Loucy (cell line): Measurements from ENCODE around the gene SGMS2.

ENCODE experiments used
- H2AFZ ChIP-seq: fragments of 200-600 bp; sonication (generic); 2 replicates; pipeline ENCODE4 v1.6.0; 2016; ENCODE audit warnings: antibody characterized with exemption, mild to moderate bottlenecking, low read length, moderate library complexity
- H3F3A ChIP-seq: fragments of 200-600 bp; 2 replicates; pipeline ENCODE4 v1.6.0; 2016; ENCODE audit warnings: antibody characterized with exemption, low read depth, mild to moderate bottlenecking
- H3K27me3 ChIP-seq: fragments of 200-600 bp; sonication (generic); 2 replicates; pipeline ENCODE4 v1.6.1; 2014; ENCODE audit warnings: low read length, mild to moderate bottlenecking; ENCODE audit not compliant: insufficient read depth, poor library complexity, severe bottlenecking
- H3K36me3 ChIP-seq: fragments of 200-600 bp; sonication (generic); 2 replicates; pipeline ENCODE4 v1.6.1; 2016; ENCODE audit warnings: low read length; ENCODE audit not compliant: insufficient read depth
- H3K4me1 ChIP-seq: fragments of 200-600 bp; sonication (generic); 2 replicates; pipeline ENCODE4 v1.5.1; 2014; ENCODE audit warnings: low read length, mild to moderate bottlenecking; ENCODE audit not compliant: insufficient read depth, poor library complexity, severe bottlenecking
- H3K4me2 ChIP-seq: fragments of 200-600 bp; sonication (generic); 2 replicates; pipeline ENCODE4 v1.6.0; 2014; ENCODE audit warnings: antibody characterized with exemption, low read length, low read depth, mild to moderate bottlenecking; ENCODE audit not compliant: poor library complexity, severe bottlenecking
- H3K4me3 ChIP-seq: fragments of 200-600 bp; sonication (generic); 2 replicates; pipeline ENCODE4 v1.5.1; 2014; ENCODE audit warnings: low read length, mild to moderate bottlenecking, mixed read lengths; ENCODE audit not compliant: poor library complexity, severe bottlenecking
- H3K79me2 ChIP-seq: fragments of 200-600 bp; sonication (generic); 2 replicates; pipeline ENCODE4 v1.6.1; 2014; ENCODE audit warnings: low read length; ENCODE audit not compliant: insufficient read depth
- H3K9ac ChIP-seq: fragments of 200-600 bp; sonication (generic); 2 replicates; pipeline ENCODE4 v1.6.0; 2014; ENCODE audit warnings: mild to moderate bottlenecking, low read depth, low read length, moderate library complexity; ENCODE audit not compliant: poor library complexity, severe bottlenecking
- H3K9me2 ChIP-seq: fragments of 200-600 bp; sonication (generic); replicated peaks from 2 replicates; pipeline ENCODE4 v1.6.1; 2016; ENCODE audit warnings: low read depth, low read length, mixed read lengths
- H3K9me3 ChIP-seq: fragments of 200-600 bp; sonication (generic); 2 replicates; pipeline ENCODE4 v1.6.1; 2014; ENCODE audit warnings: mild to moderate bottlenecking, antibody characterized with exemption, low read length, low read depth; ENCODE audit not compliant: insufficient read depth
- H4K20me1 ChIP-seq: fragments of 200-600 bp; sonication (generic); 2 replicates; pipeline ENCODE4 v1.6.0; 2014; ENCODE audit warnings: antibody characterized with exemption, low read length, mild to moderate bottlenecking; ENCODE audit not compliant: insufficient read depth, poor library complexity, severe bottlenecking
- EZH2phosphoT487 ChIP-seq: fragments of 200-600 bp; IDR thresholded peaks from 2 replicates; pipeline ENCODE4 v1.6.1; 2018; ENCODE audit warnings: antibody characterized with exemption, mild to moderate bottlenecking, moderate library complexity, borderline replicate concordance
- TF ChIP-seq, protein P1 (sequence below): fragments of 200-600 bp; sonication (generic); conservative IDR thresholded peaks from 2 replicates; pipeline ENCODE4 v1.5.1; 2014; ENCODE audit warnings: mild to moderate bottlenecking, antibody characterized with exemption, low read length

The SGMS2 gene

DNA sequence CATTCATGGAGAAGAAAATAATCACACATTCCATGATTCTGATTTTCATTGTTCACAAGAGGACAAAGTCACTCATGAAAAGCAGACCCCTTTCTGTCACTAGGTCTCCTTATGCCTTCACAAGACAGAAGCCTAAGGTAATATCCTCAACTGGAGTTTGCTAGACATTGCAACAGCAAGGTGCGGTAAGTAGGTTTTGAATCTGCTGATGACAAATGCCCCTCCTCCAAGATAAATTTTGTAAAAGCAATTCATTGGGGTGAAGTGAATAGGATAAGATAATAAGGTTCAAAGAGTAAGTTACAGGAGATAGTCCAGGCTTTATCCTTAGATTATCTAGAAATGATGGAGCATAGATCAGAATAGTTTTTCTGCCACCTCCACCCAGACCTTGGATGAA lies 90.5 kb downstream of the SGMS2 start:
- Histone ChIP-seq H3K9me3 (no peaks in the 10 kb centered on the region), H3K79me2 (no peaks in the 10 kb centered on the region), H3K4me1 (no peaks in the 10 kb centered on the region), H3K27me3 (no peaks in the 10 kb centered on the region), H3K4me2 (no peak overlapping the region), H3K9me2 (no peaks in the 10 kb centered on the region), H3K4me3 (no peak overlapping the region), H3K9ac (no peak overlapping the region), H3K36me3 (no peaks in the 10 kb centered on the region), H3F3A (no peaks in the 10 kb centered on the region), H4K20me1 (no peaks in the 10 kb centered on the region), H2AFZ (no peak overlapping the region)
- no peak for TF ChIP-seq EZH2phosphoT487
- TF ChIP-seq, protein P1, sequence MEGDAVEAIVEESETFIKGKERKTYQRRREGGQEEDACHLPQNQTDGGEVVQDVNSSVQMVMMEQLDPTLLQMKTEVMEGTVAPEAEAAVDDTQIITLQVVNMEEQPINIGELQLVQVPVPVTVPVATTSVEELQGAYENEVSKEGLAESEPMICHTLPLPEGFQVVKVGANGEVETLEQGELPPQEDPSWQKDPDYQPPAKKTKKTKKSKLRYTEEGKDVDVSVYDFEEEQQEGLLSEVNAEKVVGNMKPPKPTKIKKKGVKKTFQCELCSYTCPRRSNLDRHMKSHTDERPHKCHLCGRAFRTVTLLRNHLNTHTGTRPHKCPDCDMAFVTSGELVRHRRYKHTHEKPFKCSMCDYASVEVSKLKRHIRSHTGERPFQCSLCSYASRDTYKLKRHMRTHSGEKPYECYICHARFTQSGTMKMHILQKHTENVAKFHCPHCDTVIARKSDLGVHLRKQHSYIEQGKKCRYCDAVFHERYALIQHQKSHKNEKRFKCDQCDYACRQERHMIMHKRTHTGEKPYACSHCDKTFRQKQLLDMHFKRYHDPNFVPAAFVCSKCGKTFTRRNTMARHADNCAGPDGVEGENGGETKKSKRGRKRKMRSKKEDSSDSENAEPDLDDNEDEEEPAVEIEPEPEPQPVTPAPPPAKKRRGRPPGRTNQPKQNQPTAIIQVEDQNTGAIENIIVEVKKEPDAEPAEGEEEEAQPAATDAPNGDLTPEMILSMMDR = no peak

DNA sequence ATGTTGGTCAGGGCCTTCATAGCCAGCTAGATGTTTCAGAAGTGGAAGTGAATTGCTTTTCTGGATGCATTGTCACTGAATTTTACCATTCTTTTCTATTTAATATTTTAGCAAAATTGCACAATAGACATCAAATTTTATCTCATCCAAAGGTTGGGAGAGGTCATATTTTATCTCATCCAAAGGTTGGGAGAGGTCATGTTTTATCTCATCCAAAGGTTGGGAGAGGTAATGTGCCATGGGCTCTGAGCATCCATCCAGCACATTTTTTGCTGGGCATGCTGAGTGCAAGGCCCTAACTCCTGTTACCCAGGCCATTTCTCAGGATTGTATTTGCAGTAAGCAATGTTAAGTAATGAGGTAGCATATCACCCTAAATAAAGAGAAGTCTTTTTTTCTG lies 91.9 kb downstream of the SGMS2 start:
- Histone ChIP-seq H2AFZ (no peak overlapping the region), H3K36me3 (no peaks in the 10 kb centered on the region), H3F3A (no peaks in the 10 kb centered on the region)

DNA sequence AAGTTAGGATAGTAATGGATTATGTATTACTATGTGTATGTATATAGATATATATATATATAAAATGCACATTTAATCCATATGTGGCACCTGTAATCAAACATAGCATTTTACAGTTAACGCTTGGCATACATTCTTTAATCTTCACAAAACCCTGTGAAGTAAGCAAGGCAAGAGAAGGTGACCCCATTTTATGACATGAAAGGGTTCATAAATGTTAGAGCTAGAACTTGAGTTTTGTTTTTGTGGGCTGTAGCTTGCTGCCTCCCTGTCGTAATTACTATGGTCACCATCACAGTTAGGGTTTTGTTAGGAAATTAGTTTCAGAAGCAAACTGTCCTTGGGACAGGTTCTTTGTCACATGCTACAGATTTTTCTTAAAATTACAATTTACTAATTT lies 92.8 kb downstream of the SGMS2 start:
- no peaks in the 10 kb centered on the region for H3K79me2 ChIP-seq
- no peak overlapping the region for H3K4me3 ChIP-seq
- no peaks in the 10 kb centered on the region for H3F3A ChIP-seq
- TF ChIP-seq, protein P1 = no peak
- TF ChIP-seq EZH2phosphoT487 = no peak
- no peak overlapping the region for H3K4me2 ChIP-seq
- no peaks in the 10 kb centered on the region for H3K9me2 ChIP-seq
- 0 out of 2 replicates have a peak, but pooled peaks cover 3% of the 10 kb centered on the region for H3K9me3 ChIP-seq
- no peaks in the 10 kb centered on the region for H3K4me1 ChIP-seq
- no peaks in the 10 kb centered on the region for H3K36me3 ChIP-seq
- no peak overlapping the region for H3K9ac ChIP-seq
- no peaks in the 10 kb centered on the region for H4K20me1 ChIP-seq
- no peak overlapping the region for H2AFZ ChIP-seq
- H3K27me3 ChIP-seq = no peaks in the 10 kb centered on the region

More for the DNA sequence above, 91.9 kb downstream of the SGMS2 start:
- H3K27me3 ChIP-seq = no peaks in the 10 kb centered on the region
- H4K20me1 ChIP-seq = no peaks in the 10 kb centered on the region
- no peak overlapping the region for H3K9ac ChIP-seq
- H3K9me2 ChIP-seq = no peaks in the 10 kb centered on the region
- 0 out of 2 replicates have a peak, but pooled peaks cover 3% of the 10 kb centered on the region for H3K9me3 ChIP-seq
- no peak for TF ChIP-seq EZH2phosphoT487
- TF ChIP-seq, protein P1 = no peak
- no peaks in the 10 kb centered on the region for H3K4me1 ChIP-seq
- H3K4me2 ChIP-seq = no peak overlapping the region
- no peaks in the 10 kb centered on the region for H3K79me2 ChIP-seq
- no peak overlapping the region for H3K4me3 ChIP-seq
